ENCODE results near the gene ZNF646.

Gene ZNF646

DNA sequence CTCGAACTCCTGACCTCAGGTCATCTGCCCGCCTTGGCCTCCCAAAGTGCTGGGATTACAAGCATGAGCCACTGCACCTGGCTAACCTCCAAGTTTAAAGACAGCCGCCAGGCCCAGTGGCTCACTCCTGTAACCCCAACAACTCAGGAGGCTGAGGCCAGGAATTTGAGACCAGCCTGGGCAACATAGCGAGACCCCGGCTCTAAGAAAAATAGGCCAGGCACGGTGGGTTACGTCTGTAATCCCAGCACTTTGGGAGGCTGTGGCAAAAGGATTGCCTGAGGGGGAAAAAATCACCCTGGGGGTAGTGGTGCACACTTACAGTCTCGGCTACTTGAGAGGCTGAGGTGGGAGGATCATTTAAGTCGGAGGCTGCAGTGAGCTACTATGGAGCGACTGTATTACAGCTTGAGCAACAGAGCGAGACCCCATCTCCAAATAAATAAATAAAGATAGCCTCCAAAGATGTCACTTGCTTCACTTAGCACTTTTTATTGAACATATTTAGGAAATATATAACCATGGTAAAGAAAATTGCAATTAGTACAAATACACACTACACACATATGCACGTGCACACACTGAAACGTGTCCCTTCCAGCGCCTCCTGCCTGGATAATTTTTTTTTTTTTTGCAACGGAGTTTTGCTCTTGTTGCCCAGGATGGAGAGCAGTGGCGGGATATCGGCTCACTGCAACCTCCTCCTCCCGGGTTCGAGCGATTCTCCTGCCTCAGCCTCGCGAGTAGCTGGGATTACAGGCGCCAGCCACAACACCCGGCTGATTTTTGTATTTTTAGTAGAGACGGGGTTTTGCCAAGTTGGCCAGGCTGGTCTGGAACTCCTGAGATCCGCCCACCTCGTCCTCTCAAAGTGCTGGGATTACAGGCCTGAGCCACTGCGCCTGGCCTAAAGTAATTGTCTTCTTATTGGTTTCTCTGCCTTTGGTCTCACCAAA, 32.6 kb downstream of the ZNF646 start:
- no peak for DNase-seq (ENCODE audit: low read depth)
- TF ChIP-seq, protein P1, sequence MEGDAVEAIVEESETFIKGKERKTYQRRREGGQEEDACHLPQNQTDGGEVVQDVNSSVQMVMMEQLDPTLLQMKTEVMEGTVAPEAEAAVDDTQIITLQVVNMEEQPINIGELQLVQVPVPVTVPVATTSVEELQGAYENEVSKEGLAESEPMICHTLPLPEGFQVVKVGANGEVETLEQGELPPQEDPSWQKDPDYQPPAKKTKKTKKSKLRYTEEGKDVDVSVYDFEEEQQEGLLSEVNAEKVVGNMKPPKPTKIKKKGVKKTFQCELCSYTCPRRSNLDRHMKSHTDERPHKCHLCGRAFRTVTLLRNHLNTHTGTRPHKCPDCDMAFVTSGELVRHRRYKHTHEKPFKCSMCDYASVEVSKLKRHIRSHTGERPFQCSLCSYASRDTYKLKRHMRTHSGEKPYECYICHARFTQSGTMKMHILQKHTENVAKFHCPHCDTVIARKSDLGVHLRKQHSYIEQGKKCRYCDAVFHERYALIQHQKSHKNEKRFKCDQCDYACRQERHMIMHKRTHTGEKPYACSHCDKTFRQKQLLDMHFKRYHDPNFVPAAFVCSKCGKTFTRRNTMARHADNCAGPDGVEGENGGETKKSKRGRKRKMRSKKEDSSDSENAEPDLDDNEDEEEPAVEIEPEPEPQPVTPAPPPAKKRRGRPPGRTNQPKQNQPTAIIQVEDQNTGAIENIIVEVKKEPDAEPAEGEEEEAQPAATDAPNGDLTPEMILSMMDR (IDR thresholded peaks at IDR 0.05; ENCODE audit: low read depth, low read length) = no peak
- TF ChIP-seq POLR2A (IDR thresholded peaks at IDR 0.05; ENCODE audit: extremely low read depth, insufficient read length) (no peak), MYC (IDR thresholded peaks at IDR 0.05; ENCODE audit: low read depth, low read length) (no peak)
- TF ChIP-seq, protein P2, sequence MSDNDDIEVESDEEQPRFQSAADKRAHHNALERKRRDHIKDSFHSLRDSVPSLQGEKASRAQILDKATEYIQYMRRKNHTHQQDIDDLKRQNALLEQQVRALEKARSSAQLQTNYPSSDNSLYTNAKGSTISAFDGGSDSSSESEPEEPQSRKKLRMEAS (IDR thresholded peaks at IDR 0.05; ENCODE audit: low read depth, low read length) = no peak
- no peak overlapping the region for H3K4me3 ChIP-seq (ENCODE audit: low read depth, low read length)

DNA sequence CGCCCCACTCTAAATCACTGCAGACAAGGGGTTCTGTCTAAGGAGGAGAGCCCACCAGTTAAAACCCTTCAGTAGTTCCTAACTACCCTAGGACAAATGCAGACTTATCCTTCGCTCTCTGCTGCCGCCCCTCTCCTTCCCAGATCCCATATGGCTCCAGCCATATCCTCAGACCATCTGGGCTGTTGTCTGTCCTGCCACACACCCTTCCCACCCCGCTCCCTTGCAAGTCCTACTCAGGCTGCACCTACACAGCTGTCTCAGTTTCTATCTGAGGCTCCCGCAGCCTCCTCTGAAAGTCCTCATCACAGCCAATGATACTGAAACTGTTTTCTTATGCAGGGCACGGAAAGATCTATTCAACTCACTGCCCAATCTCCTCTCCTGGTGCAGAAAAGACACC, 33.2 kb downstream of the ZNF646 start:
- TF ChIP-seq MYC (IDR thresholded peaks at IDR 0.05; ENCODE audit: low read depth, low read length) (no peak), POLR2A (IDR thresholded peaks at IDR 0.05; ENCODE audit: extremely low read depth, insufficient read length) (no peak)
- TF ChIP-seq, protein P1 (IDR thresholded peaks at IDR 0.05; ENCODE audit: low read depth, low read length) = no peak
- TF ChIP-seq, protein P2 (IDR thresholded peaks at IDR 0.05; ENCODE audit: low read depth, low read length) = no peak
- peak overlapping the region; percentile 59 for H3K4me3 ChIP-seq (ENCODE audit: low read depth, low read length)
- DNase-seq (ENCODE audit: low read depth) = no peak

DNA sequence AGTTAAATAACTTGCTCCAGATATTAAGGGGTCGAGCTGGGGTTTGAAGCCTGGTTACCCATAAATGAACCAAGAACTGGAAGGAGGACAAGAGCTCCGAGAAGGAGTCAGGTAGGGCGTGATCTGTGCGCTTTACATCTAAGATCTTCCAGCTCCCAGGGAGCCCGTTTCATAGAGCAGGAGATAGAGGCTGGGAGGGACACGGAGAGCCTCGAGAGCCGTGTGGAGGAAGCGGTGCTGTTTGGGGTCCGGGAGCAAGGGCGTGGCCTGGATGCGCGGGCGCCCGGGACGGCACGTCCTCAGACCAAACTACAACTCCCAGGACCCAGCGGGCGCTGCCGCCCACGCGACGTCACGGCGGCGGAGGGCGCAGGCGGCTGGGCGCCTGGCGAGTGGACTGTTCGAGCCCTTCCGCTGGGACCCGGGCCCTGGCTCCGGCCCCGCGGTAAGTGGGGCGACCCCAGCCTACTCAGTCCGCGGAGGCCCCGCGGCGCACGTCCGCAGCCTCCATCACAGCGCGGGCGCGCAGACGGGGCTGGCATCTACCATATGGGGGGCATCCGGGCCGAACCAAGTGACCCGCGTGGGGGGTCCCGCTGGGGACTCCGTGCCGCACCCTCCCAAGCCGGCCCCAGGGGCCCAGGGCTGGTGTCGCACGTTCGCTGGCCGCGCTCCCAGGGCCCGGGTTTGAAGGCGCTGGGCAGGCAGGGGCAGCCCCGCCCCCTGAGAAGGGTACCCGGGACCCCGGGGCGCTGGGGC, 34.0 kb downstream of the ZNF646 start, which contains the start of gene BCKDK:
Gene BCKDK (plus strand): TSS at position 352 of the 759 bp plus-strand sequence. CDS start 838 bp downstream, outside the sequence.
- peak within 1 kb of the TSS; percentile 59 for H3K4me3 ChIP-seq (ENCODE audit: low read depth, low read length)
- peak; percentile 88 for DNase-seq (ENCODE audit: low read depth)
- peak; percentile 12; the same call in 1 of the 2 replicates for TF ChIP-seq MYC (IDR thresholded peaks at IDR 0.05; ENCODE audit: low read depth, low read length)
- TF ChIP-seq, protein P1 (IDR thresholded peaks at IDR 0.05; ENCODE audit: low read depth, low read length) = no peak
- TF ChIP-seq, protein P2 (IDR thresholded peaks at IDR 0.05; ENCODE audit: low read depth, low read length) = peak; percentile 65
- TF ChIP-seq POLR2A (IDR thresholded peaks at IDR 0.05; ENCODE audit: extremely low read depth, insufficient read length) = peak; percentile 63

DNA sequence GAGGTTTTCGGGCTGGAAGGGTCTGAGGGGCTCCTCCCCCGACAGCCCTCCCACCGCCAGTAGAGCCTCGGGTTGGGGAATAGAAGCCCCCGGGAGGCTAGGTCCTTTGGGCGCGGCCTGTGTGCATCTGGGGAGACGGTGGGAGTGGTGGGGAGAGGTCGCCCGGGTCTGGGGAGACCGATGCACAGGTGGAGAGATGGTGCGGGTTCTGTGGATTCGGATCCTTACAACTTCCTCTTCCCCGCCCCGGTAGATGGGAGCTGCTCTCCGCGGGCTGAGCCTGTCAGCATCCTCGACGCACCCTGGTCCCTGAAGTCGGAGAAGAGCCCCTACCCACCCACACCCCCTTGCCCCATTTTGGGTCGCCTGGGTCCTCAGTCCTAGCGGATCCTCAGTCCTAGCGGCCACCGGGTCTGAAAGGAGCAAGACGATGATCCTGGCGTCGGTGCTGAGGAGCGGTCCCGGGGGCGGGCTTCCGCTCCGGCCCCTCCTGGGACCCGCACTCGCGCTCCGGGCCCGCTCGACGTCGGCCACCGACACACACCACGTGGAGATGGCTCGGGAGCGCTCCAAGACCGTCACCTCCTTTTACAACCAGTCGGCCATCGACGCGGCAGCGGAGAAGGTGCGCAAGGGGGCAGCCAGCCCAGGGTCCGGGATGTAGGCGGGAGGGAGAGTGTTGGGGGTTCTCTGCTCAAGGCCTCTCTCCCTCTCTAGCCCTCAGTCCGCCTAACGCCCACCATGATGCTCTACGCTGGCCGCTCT, 34.8 kb downstream of the ZNF646 start:
- TF ChIP-seq, protein P2 (IDR thresholded peaks at IDR 0.05; ENCODE audit: low read depth, low read length) = no peak
- TF ChIP-seq MYC (IDR thresholded peaks at IDR 0.05; ENCODE audit: low read depth, low read length) (no peak), POLR2A (IDR thresholded peaks at IDR 0.05; ENCODE audit: extremely low read depth, insufficient read length) (no peak)
- TF ChIP-seq, protein P1 (IDR thresholded peaks at IDR 0.05; ENCODE audit: low read depth, low read length) = no peak
- DNase-seq (ENCODE audit: low read depth) = no peak
- peak overlapping the region; percentile 59 for H3K4me3 ChIP-seq (ENCODE audit: low read depth, low read length)

DNA sequence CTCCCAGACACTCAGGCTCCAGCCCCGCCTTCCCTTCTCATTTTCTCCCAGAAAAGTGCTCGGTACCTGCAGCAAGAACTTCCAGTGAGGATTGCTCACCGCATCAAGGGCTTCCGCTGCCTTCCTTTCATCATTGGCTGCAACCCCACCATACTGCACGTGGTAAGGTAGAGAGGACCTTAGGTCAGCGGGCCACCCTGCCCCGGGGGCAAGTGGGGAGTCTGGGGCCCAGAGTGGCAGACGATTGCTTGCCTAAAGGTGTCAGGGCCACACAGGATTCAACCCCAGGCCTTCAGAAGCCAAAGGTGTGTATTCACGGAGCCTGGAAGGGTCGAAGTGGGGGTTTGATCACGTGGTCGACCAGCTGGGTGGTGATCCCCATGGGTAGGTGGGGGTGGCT, 35.4 kb downstream of the ZNF646 start:
- TF ChIP-seq MYC (IDR thresholded peaks at IDR 0.05; ENCODE audit: low read depth, low read length) (no peak), POLR2A (IDR thresholded peaks at IDR 0.05; ENCODE audit: extremely low read depth, insufficient read length) (no peak)
- TF ChIP-seq, protein P2 (IDR thresholded peaks at IDR 0.05; ENCODE audit: low read depth, low read length) = no peak
- TF ChIP-seq, protein P1 (IDR thresholded peaks at IDR 0.05; ENCODE audit: low read depth, low read length) = no peak
- H3K4me3 ChIP-seq (ENCODE audit: low read depth, low read length) = no peak overlapping the region

More for the DNA sequence above, 35.4 kb downstream of the ZNF646 start:
- no peak for DNase-seq (ENCODE audit: low read depth)
